ENCODE results near the gene NABP1.

Gene NABP1

DNA sequence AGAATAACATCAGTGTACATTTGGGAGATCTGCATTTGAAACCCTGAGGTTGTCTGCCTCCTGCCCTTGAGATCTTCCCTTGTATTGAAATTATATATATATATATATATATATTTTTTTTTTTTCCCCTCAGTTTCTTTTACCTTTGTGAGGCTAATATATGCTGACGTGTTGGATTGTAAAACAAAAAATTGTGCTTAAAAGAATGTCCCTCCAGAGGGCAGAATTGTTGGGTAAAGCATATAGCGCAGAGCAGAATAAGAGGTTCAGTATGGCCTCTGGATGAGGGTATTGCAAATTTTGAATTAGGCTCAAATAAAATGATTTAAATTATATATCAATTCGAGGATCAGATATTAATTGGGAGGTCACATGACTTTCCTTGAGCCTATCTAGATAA is 12.4 kb downstream of the NABP1 start (continued):
- TF ChIP-seq, protein P1, sequence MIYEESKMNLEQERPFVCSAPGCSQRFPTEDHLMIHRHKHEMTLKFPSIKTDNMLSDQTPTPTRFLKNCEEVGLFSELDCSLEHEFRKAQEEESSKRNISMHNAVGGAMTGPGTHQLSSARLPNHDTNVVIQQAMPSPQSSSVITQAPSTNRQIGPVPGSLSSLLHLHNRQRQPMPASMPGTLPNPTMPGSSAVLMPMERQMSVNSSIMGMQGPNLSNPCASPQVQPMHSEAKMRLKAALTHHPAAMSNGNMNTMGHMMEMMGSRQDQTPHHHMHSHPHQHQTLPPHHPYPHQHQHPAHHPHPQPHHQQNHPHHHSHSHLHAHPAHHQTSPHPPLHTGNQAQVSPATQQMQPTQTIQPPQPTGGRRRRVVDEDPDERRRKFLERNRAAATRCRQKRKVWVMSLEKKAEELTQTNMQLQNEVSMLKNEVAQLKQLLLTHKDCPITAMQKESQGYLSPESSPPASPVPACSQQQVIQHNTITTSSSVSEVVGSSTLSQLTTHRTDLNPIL (CRISPR knock-in tag; IDR thresholded peaks at IDR 0.05; ENCODE audit: low read depth) = no peak
- no peak for TF ChIP-seq ISL1 (CRISPR knock-in tag; IDR thresholded peaks at IDR 0.05)

GRCh38 chr2:191691016-191691735 is 13.2 kb downstream of the NABP1 start:
- ATAC-seq = peak; percentile 72

DNA sequence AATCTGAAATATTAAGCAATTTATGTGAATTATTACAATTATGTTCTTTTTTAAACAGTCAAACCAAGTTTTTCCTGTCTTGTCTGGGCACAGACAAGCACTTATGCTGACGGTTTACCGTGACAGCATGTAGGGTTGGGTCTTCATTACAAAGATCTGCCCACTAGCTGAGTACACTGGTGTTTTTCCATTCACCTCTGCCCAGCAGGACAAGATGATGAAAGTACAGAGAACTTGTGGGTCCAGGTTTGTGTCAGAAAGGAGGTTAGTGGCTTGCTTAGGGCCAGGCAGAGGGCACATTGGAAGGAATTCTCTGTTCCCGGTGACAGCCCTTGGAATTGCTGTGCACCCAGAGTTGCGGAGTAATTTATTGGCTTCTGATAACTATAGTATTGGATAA is 14.0 kb downstream of the NABP1 start:
- ATAC-seq = no peak
- TF ChIP-seq BACH2 (CRISPR knock-in tag; IDR thresholded peaks at IDR 0.05; ENCODE audit: borderline replicate concordance) = no peak
- TF ChIP-seq CSRNP3 (CRISPR knock-in tag; IDR thresholded peaks at IDR 0.05) = no peak

More at GRCh38 chr2:191691016-191691735, 13.2 kb downstream of the NABP1 start:
- no peak for TF ChIP-seq ZNF8 (CRISPR knock-in tag; IDR thresholded peaks at IDR 0.05)
- TF ChIP-seq POU6F1 (CRISPR knock-in tag; IDR thresholded peaks at IDR 0.05; ENCODE audit: borderline replicate concordance, low read depth) = no peak

GRCh38 chr2:191692502-191693115 is 14.7 kb downstream of the NABP1 start:
- TF ChIP-seq, protein P2, sequence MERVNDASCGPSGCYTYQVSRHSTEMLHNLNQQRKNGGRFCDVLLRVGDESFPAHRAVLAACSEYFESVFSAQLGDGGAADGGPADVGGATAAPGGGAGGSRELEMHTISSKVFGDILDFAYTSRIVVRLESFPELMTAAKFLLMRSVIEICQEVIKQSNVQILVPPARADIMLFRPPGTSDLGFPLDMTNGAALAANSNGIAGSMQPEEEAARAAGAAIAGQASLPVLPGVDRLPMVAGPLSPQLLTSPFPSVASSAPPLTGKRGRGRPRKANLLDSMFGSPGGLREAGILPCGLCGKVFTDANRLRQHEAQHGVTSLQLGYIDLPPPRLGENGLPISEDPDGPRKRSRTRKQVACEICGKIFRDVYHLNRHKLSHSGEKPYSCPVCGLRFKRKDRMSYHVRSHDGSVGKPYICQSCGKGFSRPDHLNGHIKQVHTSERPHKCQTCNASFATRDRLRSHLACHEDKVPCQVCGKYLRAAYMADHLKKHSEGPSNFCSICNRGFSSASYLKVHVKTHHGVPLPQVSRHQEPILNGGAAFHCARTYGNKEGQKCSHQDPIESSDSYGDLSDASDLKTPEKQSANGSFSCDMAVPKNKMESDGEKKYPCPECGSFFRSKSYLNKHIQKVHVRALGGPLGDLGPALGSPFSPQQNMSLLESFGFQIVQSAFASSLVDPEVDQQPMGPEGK (CRISPR knock-in tag; IDR thresholded peaks at IDR 0.05; ENCODE audit: borderline replicate concordance) = no peak
- TF ChIP-seq TOX (CRISPR knock-in tag; IDR thresholded peaks at IDR 0.05; ENCODE audit: borderline replicate concordance) (no peak), ARNTL (CRISPR knock-in tag; IDR thresholded peaks at IDR 0.05; ENCODE audit: borderline replicate concordance, low read depth) (no peak), POU6F1 (CRISPR knock-in tag; IDR thresholded peaks at IDR 0.05; ENCODE audit: borderline replicate concordance, low read depth) (no peak), CSRNP3 (CRISPR knock-in tag; IDR thresholded peaks at IDR 0.05) (no peak), ZNF8 (CRISPR knock-in tag; IDR thresholded peaks at IDR 0.05) (no peak), ZC3H10 (CRISPR knock-in tag; IDR thresholded peaks at IDR 0.05) (no peak), ZNF565 (CRISPR knock-in tag; conservative IDR thresholded peaks at IDR 0.05; ENCODE audit: low read depth) (no peak), RARB (CRISPR knock-in tag; IDR thresholded peaks at IDR 0.05) (no peak), ESRRG (CRISPR knock-in tag; IDR thresholded peaks at IDR 0.05) (no peak), TSHZ2 (CRISPR knock-in tag; IDR thresholded peaks at IDR 0.05) (no peak), GLIS3 (CRISPR knock-in tag; IDR thresholded peaks at IDR 0.05) (no peak), ZFP3 (CRISPR knock-in tag; IDR thresholded peaks at IDR 0.05) (no peak), SNAI2 (CRISPR knock-in tag; IDR thresholded peaks at IDR 0.05) (no peak), ZNF70 (CRISPR knock-in tag; IDR thresholded peaks at IDR 0.05) (no peak)
- TF ChIP-seq, protein P1 (CRISPR knock-in tag; IDR thresholded peaks at IDR 0.05; ENCODE audit: low read depth) = no peak
- ATAC-seq = no peak

Measured in SK-N-SH treated with all-trans-retinoic acid at 6 μM for 48 hours (cell line).